GM12878 (cell line): Measurements from ENCODE around the gene ATP8A1. TPM values are rescaled to one million over a fixed set of nuclear protein-coding genes. Genes with fewer than 3 reads are reported as not detected.

ENCODE experiments used
- ATAC-seq: fragments of 200-7000 bp; cut with Tn5 transposase; 3 replicates; pipeline ENCODE4 v1.9.1; 2020; ENCODE audit warnings: mild to moderate bottlenecking, moderate library complexity
- BruUV-seq: library from RNA; stranded (reverse); fragments of 400-500 nt; replicated peaks from 2 replicates; lab custom pipeline; 2021; lab: Mats Ljungman, UMichigan
- CTCF ChIA-PET: fragments of 300-600 bp; sonication (Branson Sonifier 250); formaldehyde crosslinking; extraction: SDS; loops from one replicate; lab custom pipeline; 2021; ENCODE audit warnings: inconsistent platforms; lab: Yijun Ruan, JAX
- POLR2A ChIA-PET: fragments of 350-600 bp; formaldehyde crosslinking; extraction: SDS; loops from one replicate; lab custom pipeline; 2021; ENCODE audit warnings: inconsistent platforms; lab: Charles Lee
- RAD21 ChIA-PET: fragments of 300-600 bp; sonication (Branson Sonifier 250); formaldehyde crosslinking; loops from one replicate; lab custom pipeline; 2023; ENCODE audit warnings: antibody characterized with exemption; ENCODE audit not compliant: unreplicated experiment; lab: Charles Lee
- SMC1A ChIA-PET: fragments of 300-600 bp; sonication (Branson Sonifier 250); formaldehyde crosslinking; loops from one replicate; lab custom pipeline; 2023; ENCODE audit not compliant: unreplicated experiment, uncharacterized antibody; lab: Charles Lee
- DNase-seq: peaks from one replicate; pipeline ENCODE4 v3.0.0-alpha.2; 2011; ENCODE audit warnings: low read depth, low spot score
- FAIRE-seq: peaks from 3 replicates; lab custom pipeline; 2011; peaks lifted over from hg19 to GRCh38; lab: Jason Lieb, UNC
- H2AFZ ChIP-seq: 2 replicates; pipeline ENCODE4 v1.6.0; 2011; ENCODE audit warnings: low read depth, low read length, control low read depth; ENCODE audit not compliant: control insufficient read depth
- H3K27ac ChIP-seq: 2 replicates; pipeline ENCODE4 v1.5.1; 2011; ENCODE audit warnings: control low read depth; ENCODE audit not compliant: control insufficient read depth, insufficient read depth
- H3K27me3 ChIP-seq, 2 experiments: replicated peaks in 1 of 2; 2 replicates each; pipeline versions ENCODE4 v1.6.0 to v1.6.1; 2011; ENCODE audit warnings: low read length in 1 of 2; ENCODE audit not compliant: control insufficient read depth in 2 of 2, insufficient read depth in 2 of 2
- H3K36me3 ChIP-seq, 2 experiments: 2 replicates each; pipeline ENCODE4 v1.5.1; 2011; ENCODE audit warnings: low read length in 1 of 2; ENCODE audit not compliant: control insufficient read depth in 2 of 2, insufficient read depth in 2 of 2
- H3K4me1 ChIP-seq: 2 replicates; pipeline ENCODE4 v1.6.1; 2011; ENCODE audit warnings: mild to moderate bottlenecking, low read length, moderate library complexity, mixed read lengths; ENCODE audit not compliant: control insufficient read depth, insufficient read depth
- H3K4me2 ChIP-seq: 2 replicates; pipeline ENCODE4 v1.6.0; 2011; ENCODE audit warnings: control low read depth; ENCODE audit not compliant: control insufficient read depth, insufficient read depth
- H3K4me3 ChIP-seq: fragments of 200-600 bp; sonication (generic); 2 replicates; pipeline ENCODE4 v1.5.1; 2016
- H3K79me2 ChIP-seq: 2 replicates; pipeline ENCODE4 v1.6.0; 2011; ENCODE audit warnings: low read length; ENCODE audit not compliant: control insufficient read depth, insufficient read depth
- H3K9ac ChIP-seq: 2 replicates; pipeline ENCODE4 v1.8.0; 2011; ENCODE audit warnings: low read length, control low read depth, mixed read lengths; ENCODE audit not compliant: control insufficient read depth, insufficient read depth
- H3K9me3 ChIP-seq: replicated peaks from 3 replicates; pipeline ENCODE4 v1.5.1; 2011; ENCODE audit warnings: mild to moderate bottlenecking, low read length; ENCODE audit not compliant: control insufficient read depth, insufficient read depth
- H4K20me1 ChIP-seq: 2 replicates; pipeline ENCODE4 v1.6.0; 2011; ENCODE audit not compliant: control insufficient read depth, insufficient read depth
- ATF7 ChIP-seq: fragments of 450-650 bp; IDR thresholded peaks from 2 replicates; pipeline ENCODE4 v1.6.1; 2016; ENCODE audit warnings: low read depth, mild to moderate bottlenecking
- CEBPB ChIP-seq, 2 experiments: fragments of 150-350 bp in 1 of 2; IDR thresholded peaks; 2 replicates each; pipeline ENCODE4 v1.6.1; 2012 to 2014; ENCODE audit warnings: low read depth in 2 of 2, low read length in 2 of 2, borderline replicate concordance in 1 of 2, inconsistent platforms in 1 of 2
- CREM ChIP-seq: IDR thresholded peaks from 2 replicates; pipeline ENCODE4 v1.6.1; 2014; ENCODE audit warnings: antibody characterized with exemption, low read depth
- MLLT1 ChIP-seq: fragments of 450-650 bp; IDR thresholded peaks from 2 replicates; pipeline ENCODE4 v1.6.1; 2016; ENCODE audit warnings: mild to moderate bottlenecking
- POLR2AphosphoS5 ChIP-seq: IDR thresholded peaks from 2 replicates; pipeline ENCODE4 v1.6.1; 2011; ENCODE audit warnings: mild to moderate bottlenecking, low read length, inconsistent platforms
- RBBP5 ChIP-seq: fragments of 200-600 bp; sonication (generic); conservative IDR thresholded peaks from 2 replicates; pipeline ENCODE4 v1.6.1; 2016
- RELB ChIP-seq: fragments of 450-650 bp; IDR thresholded peaks from 2 replicates; pipeline ENCODE4 v1.6.1; 2017; ENCODE audit warnings: low read depth, mild to moderate bottlenecking, moderate library complexity
- SMAD1 ChIP-seq: fragments of 450-650 bp; IDR thresholded peaks from 2 replicates; pipeline ENCODE4 v1.6.1; 2018; ENCODE audit warnings: mild to moderate bottlenecking, low read depth; ENCODE audit not compliant: partially characterized antibody
- SRF ChIP-seq, 2 experiments: IDR thresholded peaks; 2 replicates each; pipeline ENCODE4 v1.6.1; 2011; ENCODE audit warnings: low read depth in 2 of 2, low read length in 2 of 2, mild to moderate bottlenecking in 1 of 2, moderate library complexity in 1 of 2
- TARDBP ChIP-seq: IDR thresholded peaks from 2 replicates; pipeline ENCODE4 v1.6.1; 2016; ENCODE audit warnings: borderline replicate concordance
- ZBED1 ChIP-seq: IDR thresholded peaks from 2 replicates; pipeline ENCODE4 v1.6.1; 2016; ENCODE audit warnings: borderline replicate concordance
- ZNF24 ChIP-seq: fragments of 450-650 bp; IDR thresholded peaks from 2 replicates; pipeline ENCODE4 v1.6.1; 2017; ENCODE audit warnings: antibody characterized with exemption, mild to moderate bottlenecking
- WGBS: methylation state at CpG from one replicate; pipeline ENCODE4 v1.1.6; 2016; ENCODE audit warnings: low lambda C conversion rate; ENCODE audit not compliant: insufficient replicate concordance, insufficient coverage; ENCODE audit errors: missing lambda C conversion rate; 5-methylcytosine and 5-hydroxymethylcytosine counted together
- in situ Hi-C: fragments of 300-500 bp; cut with MboI; formaldehyde crosslinking; loops from 9 replicates; pipeline ENCODE4 v1.14.3; 2018; ENCODE audit warnings: mixed read lengths
- intact Hi-C: fragments of 100-400 bp; cut with micrococcal nuclease; formaldehyde crosslinking; loops from one replicate; pipeline ENCODE4 v1.14.2; 2022; ENCODE audit not compliant: unreplicated experiment
- polyA plus RNA-seq, 11 experiments: library from polyadenylated mRNA; depleted of rRNA in 4 of 11; unstranded in 6 of 11; stranded (reverse) in 5 of 11; fragments of >200 nt; fragmentation: Nextera tagmentation in 4 of 11; fragmentation: Illumina TruSeq in 1 of 11; extraction: Ambion mirVana in 4 of 11; extraction: Trizol in 1 of 11; gene quantifications; 1 replicate in 1 of 11; 2 replicates in 10 of 11; pipeline versions ENCODE4 v1.2.1 to v1.2.3, GENCODE V29; 2011 to 2016; ENCODE audit warnings: inconsistent platforms in 2 of 11, missing spikeins in 2 of 11, low read depth in 1 of 11
- total RNA-seq, 4 experiments: library from RNA; depleted of rRNA in 3 of 4; stranded (reverse); fragments of >200 nt in 3 of 4; fragmentation: Illumina TruSeq in 1 of 4; extraction: Trizol in 1 of 4; gene quantifications; 2 replicates each; pipeline versions ENCODE4 v1.2.1 to v1.2.3, GENCODE V29; 2013 to 2021
- TF ChIP-seq, protein P1 (sequence below): IDR thresholded peaks from 2 replicates; pipeline ENCODE4 v1.6.1; 2012; ENCODE audit warnings: improper control_type of control experiment, low read depth, low read length; ENCODE audit not compliant: insufficient replicate concordance

ATP8A1 gene
- total and polyA plus RNA-seq, 10 of the 15 experiments (the other 5 are each of a cell fraction or from before 2014, with no cell fraction given): 9.0 to 116 (median 37.3) TPM

DNA sequence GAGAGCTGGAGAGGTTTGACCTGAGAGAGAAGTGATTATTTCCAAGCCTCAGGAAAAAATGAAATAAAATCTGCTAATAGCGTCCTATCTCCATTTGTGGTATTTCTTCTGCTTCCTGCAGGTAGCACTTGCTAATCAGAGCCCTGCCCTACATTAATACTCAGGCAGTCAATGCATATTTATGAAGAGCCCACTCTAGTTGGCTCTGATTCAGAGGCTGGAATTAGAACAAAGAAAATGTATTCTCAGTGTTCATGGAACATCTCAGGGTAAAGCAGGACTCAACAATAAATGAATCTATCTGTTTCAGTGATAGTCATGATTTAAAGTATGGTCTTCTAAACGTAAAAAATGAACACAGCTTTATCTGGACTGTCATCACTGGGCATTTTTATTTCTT, 1.4 kb upstream of the ATP8A1 start:
- no TSS peak for BruUV-seq
- ChIA-PET RAD21 (interaction anchor here (1.3 to 6.3 kb wide), 9 partner anchors 18 to 110 kb away, joined by 3 to 252 read pairs (median 13); no protein-coding TSS in a partner anchor), SMC1A (interaction anchor here (0.8 to 6.6 kb wide), 7 partner anchors 18 to 90 kb away, joined by 3 to 202 read pairs (median 4); no protein-coding TSS in a partner anchor), POLR2A (interaction anchor here (2.0 to 5.2 kb wide), 3 partner anchors 8 to 31 kb away, joined by 6 to 95 read pairs (median 52); no protein-coding TSS in a partner anchor), CTCF (interaction anchor here (1.5 to 3.3 kb wide), 4 partner anchors 21 to 110 kb away, joined by 6 to 12 read pairs (median 8); no protein-coding TSS in a partner anchor)
- Histone ChIP-seq H3K36me3 (no peaks in the 10 kb centered on the region), H3K27ac (no peak overlapping the region), H3K79me2 (peaks cover 38% of the 10 kb centered on the region), H3K4me1 (peaks cover 5% of the 10 kb centered on the region; the same call in 1 of the 2 replicates), H3K4me2 (peak overlapping the region; percentile 91), H3K9me3 (no peaks in the 10 kb centered on the region), H3K27me3 (no peaks in the 10 kb centered on the region), H2AFZ (peak overlapping the region; percentile 100), H4K20me1 (no peaks in the 10 kb centered on the region), H3K9ac (peak overlapping the region; percentile 85; the same call in 1 of the 2 replicates), H3K4me3 (peak overlapping the region; percentile 83; the same call in 1 of the 2 replicates)
- WGBS: 53% methylated on average over 2 of the region's 2 CpGs
- FAIRE-seq (no peak), ATAC-seq (no peak), DNase-seq (no peak)
- intact Hi-C loops (loop anchor here (5.0 kb wide), 2 partner anchors 159 to 209 kb away; no protein-coding TSS in a partner anchor), in situ Hi-C loops (no loop called here)
- TF ChIP-seq RELB (no peak), RBBP5 (no peak), ZBED1 (no peak), SRF (IDR thresholded peaks at IDR 0.05; ENCODE audit: low read depth in 2 of 2, low read length in 2 of 2) (no peak), ZNF24 (no peak), ATF7 (no peak), CEBPB (IDR thresholded peaks at IDR 0.05; ENCODE audit: borderline replicate concordance in 1 of 2, low read depth in 2 of 2, low read length in 2 of 2) (no peak), SMAD1 (no peak), MLLT1 (no peak), CREM (no peak), POLR2AphosphoS5 (no peak), TARDBP (no peak)
- TF ChIP-seq, protein P1, sequence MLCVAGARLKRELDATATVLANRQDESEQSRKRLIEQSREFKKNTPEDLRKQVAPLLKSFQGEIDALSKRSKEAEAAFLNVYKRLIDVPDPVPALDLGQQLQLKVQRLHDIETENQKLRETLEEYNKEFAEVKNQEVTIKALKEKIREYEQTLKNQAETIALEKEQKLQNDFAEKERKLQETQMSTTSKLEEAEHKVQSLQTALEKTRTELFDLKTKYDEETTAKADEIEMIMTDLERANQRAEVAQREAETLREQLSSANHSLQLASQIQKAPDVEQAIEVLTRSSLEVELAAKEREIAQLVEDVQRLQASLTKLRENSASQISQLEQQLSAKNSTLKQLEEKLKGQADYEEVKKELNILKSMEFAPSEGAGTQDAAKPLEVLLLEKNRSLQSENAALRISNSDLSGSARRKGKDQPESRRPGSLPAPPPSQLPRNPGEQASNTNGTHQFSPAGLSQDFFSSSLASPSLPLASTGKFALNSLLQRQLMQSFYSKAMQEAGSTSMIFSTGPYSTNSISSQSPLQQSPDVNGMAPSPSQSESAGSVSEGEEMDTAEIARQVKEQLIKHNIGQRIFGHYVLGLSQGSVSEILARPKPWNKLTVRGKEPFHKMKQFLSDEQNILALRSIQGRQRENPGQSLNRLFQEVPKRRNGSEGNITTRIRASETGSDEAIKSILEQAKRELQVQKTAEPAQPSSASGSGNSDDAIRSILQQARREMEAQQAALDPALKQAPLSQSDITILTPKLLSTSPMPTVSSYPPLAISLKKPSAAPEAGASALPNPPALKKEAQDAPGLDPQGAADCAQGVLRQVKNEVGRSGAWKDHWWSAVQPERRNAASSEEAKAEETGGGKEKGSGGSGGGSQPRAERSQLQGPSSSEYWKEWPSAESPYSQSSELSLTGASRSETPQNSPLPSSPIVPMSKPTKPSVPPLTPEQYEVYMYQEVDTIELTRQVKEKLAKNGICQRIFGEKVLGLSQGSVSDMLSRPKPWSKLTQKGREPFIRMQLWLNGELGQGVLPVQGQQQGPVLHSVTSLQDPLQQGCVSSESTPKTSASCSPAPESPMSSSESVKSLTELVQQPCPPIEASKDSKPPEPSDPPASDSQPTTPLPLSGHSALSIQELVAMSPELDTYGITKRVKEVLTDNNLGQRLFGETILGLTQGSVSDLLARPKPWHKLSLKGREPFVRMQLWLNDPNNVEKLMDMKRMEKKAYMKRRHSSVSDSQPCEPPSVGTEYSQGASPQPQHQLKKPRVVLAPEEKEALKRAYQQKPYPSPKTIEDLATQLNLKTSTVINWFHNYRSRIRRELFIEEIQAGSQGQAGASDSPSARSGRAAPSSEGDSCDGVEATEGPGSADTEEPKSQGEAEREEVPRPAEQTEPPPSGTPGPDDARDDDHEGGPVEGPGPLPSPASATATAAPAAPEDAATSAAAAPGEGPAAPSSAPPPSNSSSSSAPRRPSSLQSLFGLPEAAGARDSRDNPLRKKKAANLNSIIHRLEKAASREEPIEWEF: no peak
